HG03354 (cell line): ENCODE data around the gene ISM2.

ENCODE experiments used
- ATAC-seq: cut with Tn5 transposase; IDR thresholded peaks from one replicate; pipeline ENCODE4 v1.9.1; 2021; ENCODE audit warnings: mild to moderate bottlenecking; ENCODE audit not compliant: unreplicated experiment, poor library complexity, severe bottlenecking

Gene ISM2

GRCh38 chr14:77470224-77470870 lies 28.3 kb downstream of the ISM2 start:
- ATAC-seq, result no peak

DNA sequence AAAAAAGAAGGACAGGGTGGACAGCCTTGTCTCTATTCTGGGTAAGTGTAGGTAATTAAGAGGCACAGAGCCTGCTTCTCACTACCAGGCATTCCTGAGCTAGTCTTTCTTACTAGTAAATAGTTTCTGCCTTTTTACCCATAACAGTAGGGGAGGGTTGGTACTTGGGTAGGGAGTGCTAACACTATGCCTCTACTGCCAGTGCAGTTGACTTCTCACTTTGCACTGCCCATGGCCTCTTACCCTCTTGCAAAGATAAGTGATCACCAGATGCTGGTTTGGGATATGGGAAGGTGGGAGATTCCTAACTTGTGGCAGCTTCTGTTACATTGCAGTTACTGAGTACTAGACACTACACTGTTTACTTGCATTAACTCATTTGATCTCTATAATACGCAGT lies 29.1 kb downstream of the ISM2 start:
- ATAC-seq, result no peak

GRCh38 chr14:77469067-77469505 lies 29.5 kb downstream of the ISM2 start:
- ATAC-seq, result no peak

DNA sequence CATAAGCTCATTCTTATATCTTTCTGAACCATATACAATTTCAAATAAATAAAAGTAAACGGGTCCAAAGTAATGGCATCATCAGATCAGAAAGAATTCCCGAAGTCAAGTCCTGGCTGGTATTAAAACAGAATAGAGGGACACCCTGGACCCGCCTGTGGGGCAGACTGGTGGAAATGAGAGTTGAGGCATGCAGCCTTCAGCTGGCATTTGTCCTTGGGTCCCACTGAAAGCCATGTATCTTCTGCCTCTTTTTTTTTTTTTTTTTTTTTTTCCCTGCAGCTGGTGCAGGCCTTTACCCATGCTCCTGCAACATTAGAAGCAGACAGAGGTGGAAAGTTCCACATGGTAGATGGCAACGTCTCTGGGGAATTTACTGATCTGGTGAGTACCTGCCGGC lies 30.8 kb downstream of the ISM2 start:
- no peak for ATAC-seq

- no peak for ATAC-seq
These were observed 39.4 kb downstream of the ISM2 start for GRCh38 chr14:77459072-77459723.

GRCh38 chr14:77458249-77458950 lies 40.2 kb downstream of the ISM2 start:
- ATAC-seq, result peak; percentile 34

DNA sequence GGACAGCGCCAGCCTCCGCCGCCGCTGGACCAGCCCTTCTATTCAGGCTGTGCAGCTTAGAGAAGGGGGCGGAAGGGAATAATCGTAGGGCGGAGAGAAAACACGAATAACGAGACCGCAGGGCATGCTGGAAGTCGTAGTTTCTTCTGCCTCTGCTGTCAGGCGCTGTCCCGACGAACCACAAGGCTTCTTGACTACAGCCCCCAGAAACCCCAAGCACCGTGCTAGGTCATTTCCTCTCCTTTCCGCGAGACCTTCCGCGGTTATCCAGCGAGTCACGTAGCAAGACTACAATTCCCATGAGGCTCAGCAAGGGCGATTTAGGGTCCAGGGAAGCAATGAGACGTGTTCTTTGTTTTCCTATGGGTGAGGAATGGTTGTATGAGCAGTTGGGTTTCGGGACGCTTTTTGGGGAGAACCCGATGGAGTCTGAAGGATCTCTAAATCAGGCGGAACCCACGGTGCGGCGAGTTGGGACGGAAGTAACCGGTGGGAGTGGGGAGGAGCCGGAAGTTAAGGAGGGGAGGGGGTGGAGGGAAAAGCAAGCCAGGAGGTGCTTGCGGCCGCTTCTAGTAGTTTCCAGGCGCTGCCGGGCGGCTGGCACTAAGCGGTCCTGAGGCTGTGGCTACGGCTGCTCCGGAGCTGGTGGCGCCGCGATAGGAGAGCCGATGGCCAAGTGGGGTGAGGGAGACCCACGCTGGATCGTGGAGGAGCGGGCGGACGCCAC lies 40.9 kb downstream of the ISM2 start, which contains the start of the genes AHSA1 and VIPAS39:
AHSA1 (plus strand) TSS at position 572 of the 727 bp plus-strand sequence; CDS start at position 669, 97 bp downstream.
VIPAS39 (minus strand) TSS at position 80 of the 727 bp plus-strand sequence. CDS start 3,499 bp downstream, outside the sequence.
- peak; percentile 92 for ATAC-seq

GRCh38 chr14:77457115-77457521 lies 41.5 kb downstream of the ISM2 start:
- ATAC-seq, result no peak

GRCh38 chr14:77455966-77456640 lies 42.5 kb downstream of the ISM2 start:
- ATAC-seq, result no peak

DNA sequence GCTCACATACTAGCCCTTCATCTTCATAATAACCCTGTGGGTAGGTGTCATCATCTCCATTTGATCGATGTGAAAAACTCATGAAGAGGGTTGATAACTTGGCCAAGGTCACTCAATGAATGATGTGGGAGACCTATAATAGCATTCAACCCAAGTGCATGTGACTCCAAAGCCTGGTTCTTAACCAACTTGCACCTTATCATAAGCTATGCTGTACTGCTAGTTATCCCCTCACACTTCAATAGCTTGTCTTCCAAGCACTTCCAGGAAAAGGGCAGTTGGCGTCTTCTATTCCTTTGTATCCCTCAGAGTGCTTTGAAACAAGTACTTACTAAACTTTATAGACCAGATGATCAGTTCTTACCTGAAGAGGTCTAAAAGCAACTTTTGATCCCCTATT lies 56.4 kb downstream of the ISM2 start:
- ATAC-seq, result no peak

- no peak for ATAC-seq
These were observed 58.8 kb downstream of the ISM2 start for GRCh38 chr14:77439861-77440260.

DNA sequence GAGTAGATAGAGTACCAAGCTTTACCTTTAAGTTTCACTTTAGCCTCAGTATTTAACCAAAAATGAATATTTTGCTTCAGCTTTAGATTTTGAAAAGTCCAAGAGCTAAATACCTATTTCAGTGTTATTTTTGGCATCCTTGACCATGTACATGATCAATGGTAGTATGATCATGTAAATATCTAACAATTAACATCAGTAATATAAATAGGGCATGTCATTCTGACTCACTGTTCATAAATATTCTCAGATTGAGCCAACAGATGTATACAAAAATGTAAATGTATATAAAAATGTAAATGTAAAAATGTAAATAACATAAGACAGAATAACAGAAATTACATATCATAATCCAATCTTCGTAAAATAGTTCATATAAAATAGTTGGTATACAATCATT lies 60.0 kb downstream of the ISM2 start:
- ATAC-seq, result no peak

GRCh38 chr14:77436042-77436441 lies 62.6 kb downstream of the ISM2 start:
- ATAC-seq, result no peak

DNA sequence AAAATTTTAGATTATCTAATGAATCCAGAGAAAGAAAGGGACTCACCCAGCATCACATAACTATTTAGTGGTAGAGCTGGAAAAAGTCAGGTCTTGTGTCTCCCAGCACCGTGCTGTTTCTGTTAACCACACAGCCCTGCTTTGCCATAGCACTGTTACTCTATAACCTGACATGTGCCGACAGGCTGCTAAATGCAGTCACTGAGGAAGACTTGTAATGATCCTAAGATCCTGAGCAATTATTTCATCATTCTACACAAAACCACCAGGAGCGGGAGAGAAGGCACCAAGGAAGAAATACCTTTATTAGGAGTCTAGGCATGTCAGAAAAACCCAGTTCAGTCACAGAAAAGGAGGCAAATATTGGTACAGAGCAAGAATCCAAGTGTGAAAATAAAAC lies 72.2 kb downstream of the ISM2 start:
- no peak for ATAC-seq

GRCh38 chr14:77424862-77425261 lies 73.8 kb downstream of the ISM2 start:
- no peak for ATAC-seq
